Activated CD4-positive, alpha-beta T cell treated with anti-CD3 and anti-CD28 coated beads for 24 hours (primary cell): ENCODE data around the gene ANKRD30B.
"Not testable (repeated sequence)": the region's sequence is repeated elsewhere in the genome, so short reads cannot be mapped to it uniquely, and the experiment has no call there.

Source experiments
- DNase-seq, 2 donors: peaks; one replicate each; pipeline ENCODE4 v3.0.0-alpha.2; 2020; ENCODE audit warnings: low read depth in 2 of 2

ANKRD30B gene

GRCh38 chr18:14747513-14748474 lies at the start of gene ANKRD30B:
Gene ANKRD30B, plus strand, starts transcription at chr18:14748172. Its CDS starts 248 bp downstream, at chr18:14748420.
- no peak for DNase-seq

GRCh38 chr18:14701286-14702040 lies 46.5 kb upstream of the ANKRD30B start:
- not testable (repeated sequence) for DNase-seq

GRCh38 chr18:14709761-14710160 lies 38.2 kb upstream of the ANKRD30B start:
- DNase-seq: not testable (repeated sequence)

- DNase-seq: not testable (repeated sequence)
Measured at GRCh38 chr18:14721569-14721968, 26.4 kb upstream of the ANKRD30B start.

GRCh38 chr18:14739056-14739455 lies 8.9 kb upstream of the ANKRD30B start:
- not testable (repeated sequence) for DNase-seq

- DNase-seq: no peak
Measured at GRCh38 chr18:14746897-14747296, 1.1 kb upstream of the ANKRD30B start.

- DNase-seq: no peak
Measured at GRCh38 chr18:14748496-14748895, 524 bp downstream of the ANKRD30B start.

- not testable (repeated sequence) for DNase-seq
Measured at GRCh38 chr18:14763566-14763965, 15.6 kb downstream of the ANKRD30B start.

GRCh38 chr18:14767474-14767873 lies 19.5 kb downstream of the ANKRD30B start:
- no peak for DNase-seq

- no peak for DNase-seq
Measured at GRCh38 chr18:14768241-14768640, 20.3 kb downstream of the ANKRD30B start.

GRCh38 chr18:14769381-14769780 lies 21.4 kb downstream of the ANKRD30B start:
- DNase-seq: no peak

- DNase-seq: no peak
Measured at GRCh38 chr18:14776801-14777200, 28.8 kb downstream of the ANKRD30B start.

- DNase-seq: no peak
Measured at GRCh38 chr18:14781671-14782070, 33.7 kb downstream of the ANKRD30B start.

GRCh38 chr18:14784133-14784532 lies 36.2 kb downstream of the ANKRD30B start:
- DNase-seq: no peak

- not testable (repeated sequence) for DNase-seq
Measured at GRCh38 chr18:14796876-14797275, 48.9 kb downstream of the ANKRD30B start.

GRCh38 chr18:14797969-14798764 lies 50.2 kb downstream of the ANKRD30B start:
- not testable (repeated sequence) for DNase-seq

GRCh38 chr18:14811081-14811480 lies 63.1 kb downstream of the ANKRD30B start:
- not testable (repeated sequence) for DNase-seq

GRCh38 chr18:14826972-14827632 lies 79.1 kb downstream of the ANKRD30B start:
- DNase-seq: not testable (repeated sequence)

- DNase-seq: not testable (repeated sequence)
Measured at GRCh38 chr18:14841607-14842006, 93.6 kb downstream of the ANKRD30B start.

GRCh38 chr18:14851533-14851932 lies 103.6 kb downstream of the ANKRD30B start:
- DNase-seq: not testable (repeated sequence)

- not testable (repeated sequence) for DNase-seq
Measured at GRCh38 chr18:14855634-14856033, 107.7 kb downstream of the ANKRD30B start.
